Transverse colon (tissue), 4 donors: ENCODE measurements around the gene NKX2-3. TPM values are rescaled to one million over a fixed set of nuclear protein-coding genes. Genes with fewer than 3 reads are reported as not detected.

ENCODE experiments used
- DNase-seq: peaks from one replicate; pipeline ENCODE4 v3.0.0-alpha.2; 2019
- H3K27ac ChIP-seq, 4 donors: fragments of 200-600 bp; sonication (generic); 2 replicates each; pipeline ENCODE4 v1.5.1; 2016 to 2018; ENCODE audit warnings: inconsistent platforms in 4 of 4
- H3K27me3 ChIP-seq: fragments of 200-600 bp; sonication (generic); 2 replicates; pipeline ENCODE4 v1.5.1; 2017; ENCODE audit warnings: inconsistent platforms
- H3K36me3 ChIP-seq, 4 donors: fragments of 200-600 bp; sonication (generic); 2 replicates each; pipeline ENCODE4 v1.5.1; 2017 to 2019; ENCODE audit warnings: inconsistent platforms in 4 of 4
- H3K4me1 ChIP-seq, 4 donors: fragments of 200-600 bp; sonication (generic); 2 replicates each; pipeline ENCODE4 v1.5.1; 2017 to 2020; ENCODE audit warnings: inconsistent platforms in 4 of 4
- H3K4me3 ChIP-seq, 4 donors: fragments of 200-600 bp; sonication (generic); 1 replicate in 1 of 4; 2 replicates in 3 of 4; pipeline versions ENCODE4 v1.5.1 to v1.6.1; 2017 to 2019; ENCODE audit warnings: inconsistent platforms in 4 of 4
- H3K9me3 ChIP-seq, 2 donors: fragments of 200-600 bp; sonication (generic); 2 replicates each; pipeline ENCODE4 v1.5.1; 2017 to 2019; ENCODE audit warnings: inconsistent platforms in 2 of 2
- CTCF ChIP-seq, 5 experiments: fragments of 200-600 bp in 3 of 5; fragments of 450-650 bp in 2 of 5; sonication (generic) in 3 of 5; IDR thresholded peaks; 1 replicate in 2 of 5; 2 replicates in 3 of 5; pipeline ENCODE4 v1.5.1; 2016 to 2017; ENCODE audit warnings: antibody characterized with exemption in 5 of 5, inconsistent platforms in 3 of 5, mild to moderate bottlenecking in 2 of 5, moderate library complexity in 1 of 5
- EP300 ChIP-seq: sonication (generic); formaldehyde crosslinking; IDR thresholded peaks from one replicate; pipeline ENCODE4 v1.6.1; 2017; ENCODE audit warnings: antibody characterized with exemption, low read depth
- POLR2A ChIP-seq: fragments of 450-650 bp; IDR thresholded peaks from one replicate; pipeline ENCODE4 v1.6.1; 2016; ENCODE audit warnings: antibody characterized with exemption, mild to moderate bottlenecking, moderate library complexity
- POLR2AphosphoS5 ChIP-seq, 3 donors: sonication (generic); formaldehyde crosslinking; IDR thresholded peaks; one replicate each; pipeline ENCODE4 v1.6.1; 2016; ENCODE audit warnings: antibody characterized with exemption in 3 of 3
- WGBS, 2 donors: methylation state at CpG; one replicate each; pipeline ENCODE4 v1.1.5; 2018; ENCODE audit warnings: low coverage in 1 of 2; 5-methylcytosine and 5-hydroxymethylcytosine counted together
- in situ Hi-C, 4 donors: fragments of 200-750 bp; cut with MboI; loops; one replicate each; pipeline versions ENCODE4 v1.15.0 to v1.15.1; 2017; ENCODE audit warnings: low sequenced_read_pairs in 3 of 4, low pct_ligation_motif_present in 1 of 4, low pct_unique_long_range_greater_than_20kb in 1 of 4
- intact Hi-C: fragments of 100-400 bp; cut with DNase I; formaldehyde crosslinking; loops from one replicate; pipeline ENCODE4 v1.15.1; 2023; ENCODE audit warnings: low total_unique reads
- total RNA-seq, 4 donors: library from RNA; depleted of rRNA; stranded (reverse); fragments of >200 nt; gene quantifications; one replicate each; pipeline ENCODE4 v1.1.0, GENCODE V29; 2016

Gene NKX2-3
- total RNA-seq, 4 donors from 2014 or later = 7.0 to 11.1 (median 9.7) TPM

GRCh38 chr10:99513061-99513460 is 19.7 kb upstream of the NKX2-3 start:
- intact Hi-C loops = no loop called here
- no peaks in the 10 kb centered on the region for H3K9me3 ChIP-seq
- TF ChIP-seq EP300 = no peak
- no peak for TF ChIP-seq POLR2AphosphoS5 (IDR thresholded peaks at IDR 0.05)
- TF ChIP-seq CTCF (IDR thresholded peaks at IDR 0.05) = no peak
- TF ChIP-seq POLR2A = no peak
- H3K36me3 ChIP-seq = no peaks in the 10 kb centered on the region
- no peaks in the 10 kb centered on the region for H3K4me1 ChIP-seq
- in situ Hi-C loops = no loop called here
- peaks cover 35% of the 10 kb centered on the region for H3K27me3 ChIP-seq
- no peak for DNase-seq
- H3K4me3 ChIP-seq = no peak overlapping the region
- no peak overlapping the region for H3K27ac ChIP-seq

- in situ Hi-C loops (loop anchor here in 1 of 4 donors (10.0 kb wide), 1 partner anchor 85 kb away; the partner anchor contains the start of gene GOT1), intact Hi-C loops (no loop called here)
- Histone ChIP-seq H3K4me1 (peaks cover 4 to 53% (median 29%) of the 10 kb centered on the region in 4 donors), H3K4me3 (peak overlapping the region in 1 of 4 donors; percentile 44), H3K9me3 (no peaks in the 10 kb centered on the region), H3K36me3 (no peaks in the 10 kb centered on the region), H3K27ac (peak overlapping the region; percentile 86 to 94 (median 90)), H3K27me3 (peaks cover 79% of the 10 kb centered on the region)
- TF ChIP-seq POLR2A (no peak), EP300 (no peak), POLR2AphosphoS5 (IDR thresholded peaks at IDR 0.05) (no peak), CTCF (IDR thresholded peaks at IDR 0.05) (no peak)
- 26% methylated on average over 7 of the region's 7 CpGs; no CpG with 5 or more reads in 1 of the 2 donors for WGBS, 2 donors
- DNase-seq = no peak
Measured at GRCh38 chr10:99519690-99520039, 13.1 kb upstream of the NKX2-3 start.

GRCh38 chr10:99520040-99520846 is 12.5 kb upstream of the NKX2-3 start:
- no peak for TF ChIP-seq CTCF (IDR thresholded peaks at IDR 0.05)
- TF ChIP-seq POLR2A = no peak
- TF ChIP-seq EP300 = no peak
- TF ChIP-seq POLR2AphosphoS5 (IDR thresholded peaks at IDR 0.05) = peak in 1 of 3 donors; percentile 18
- 7 to 20% methylated on average over 1 to 37 of the region's 48 CpGs for WGBS, 2 donors
- peak overlapping the region in 3 of 4 donors; percentile 8 to 44 (median 27) for H3K4me3 ChIP-seq
- H3K9me3 ChIP-seq = no peaks in the 10 kb centered on the region
- H3K4me1 ChIP-seq = peaks cover 4 to 58% (median 29%) of the 10 kb centered on the region in 4 donors
- DNase-seq = peak; percentile 15
- intact Hi-C loops (no loop called here), in situ Hi-C loops (loop anchor here in 1 of 4 donors (10.0 kb wide), 1 partner anchor 85 kb away; the partner anchor contains the start of gene GOT1)
- peaks cover 77% of the 10 kb centered on the region for H3K27me3 ChIP-seq
- H3K36me3 ChIP-seq = no peaks in the 10 kb centered on the region
- peak overlapping the region; percentile 86 to 94 (median 90) for H3K27ac ChIP-seq

GRCh38 chr10:99520847-99521764 is 11.6 kb upstream of the NKX2-3 start:
- in situ Hi-C loops (loop anchor here in 1 of 4 donors (10.0 kb wide), 1 partner anchor 86 kb away; the partner anchor contains the start of gene GOT1), intact Hi-C loops (no loop called here)
- DNase-seq = no peak
- WGBS, 2 donors = 55 to 66% methylated on average over 6 to 46 of the region's 46 CpGs
- peak overlapping the region; percentile 86 to 94 (median 90) for H3K27ac ChIP-seq
- H3K9me3 ChIP-seq = no peaks in the 10 kb centered on the region
- H3K36me3 ChIP-seq = no peaks in the 10 kb centered on the region
- H3K27me3 ChIP-seq = peaks cover 83% of the 10 kb centered on the region
- TF ChIP-seq POLR2A (no peak), POLR2AphosphoS5 (IDR thresholded peaks at IDR 0.05) (no peak), CTCF (IDR thresholded peaks at IDR 0.05) (no peak), EP300 (no peak)
- peaks cover 4 to 63% (median 29%) of the 10 kb centered on the region in 4 donors for H3K4me1 ChIP-seq
- H3K4me3 ChIP-seq = peak overlapping the region in 2 of 4 donors; percentile 27 to 44
